Muscle of leg (tissue), 11 donors: ENCODE measurements around the gene SF3B1. TPM values are rescaled to one million over a fixed set of nuclear protein-coding genes. Genes with fewer than 3 reads are reported as not detected.

Experiments
- DNase-seq: peaks from one replicate; pipeline ENCODE4 v3.0.0; 2013
- H3K27ac ChIP-seq: one replicate; pipeline ENCODE4 v1.5.1; 2013; ENCODE audit warnings: mild to moderate bottlenecking, low read length, control low read depth
- H3K27me3 ChIP-seq: one replicate; pipeline ENCODE4 v1.6.1; 2013; ENCODE audit warnings: low read length; ENCODE audit not compliant: control insufficient read depth, insufficient read depth
- H3K36me3 ChIP-seq: one replicate; pipeline ENCODE4 v1.6.1; 2013; ENCODE audit warnings: low read length; ENCODE audit not compliant: control insufficient read depth, insufficient read depth
- H3K4me1 ChIP-seq: one replicate; pipeline ENCODE4 v1.6.1; 2013; ENCODE audit warnings: low read length; ENCODE audit not compliant: control insufficient read depth, insufficient read depth
- H3K4me3 ChIP-seq: one replicate; pipeline ENCODE4 v1.5.1; 2013; ENCODE audit warnings: low read length, control low read depth
- H3K9me3 ChIP-seq: replicated peaks from 2 replicates; pipeline ENCODE4 v1.6.1; 2013; ENCODE audit warnings: low read depth, low read length; ENCODE audit not compliant: control insufficient read depth
- WGBS: methylation state at CpG from one replicate; pipeline ENCODE4 v1.1.5; 2013; ENCODE audit warnings: missing lambda C conversion rate; ENCODE audit not compliant: insufficient coverage; 5-methylcytosine and 5-hydroxymethylcytosine counted together
- polyA plus RNA-seq, 8 donors: library from polyadenylated mRNA; unstranded; fragments of 120-200 nt; gene quantifications; one replicate each; pipeline versions ENCODE4 v1.2.1 to v1.2.3, GENCODE V29; 2013; ENCODE audit warnings: inconsistent platforms in 1 of 8, low replicate concordance in 1 of 8; ENCODE audit not compliant: insufficient read length in 8 of 8, insufficient read depth in 1 of 8
- total RNA-seq: library from RNA; stranded (reverse); fragments of 120-200 nt; gene quantifications from one replicate; pipeline ENCODE4 v1.2.4, GENCODE V29; 2013

The SF3B1 gene
- total and polyA plus RNA-seq, 9 donors = 252 to 306 (median 257) TPM

GRCh38 chr2:197369228-197369932 is 65.4 kb downstream of the SF3B1 start:
- no peaks in the 10 kb centered on the region for H3K36me3 ChIP-seq
- H3K27me3 ChIP-seq = no peaks in the 10 kb centered on the region
- peaks cover 6% of the 10 kb centered on the region for H3K4me1 ChIP-seq
- 63% methylated on average over 2 of the region's 5 CpGs for WGBS
- H3K4me3 ChIP-seq = no peak overlapping the region
- no peak overlapping the region for H3K27ac ChIP-seq
- H3K9me3 ChIP-seq = no peaks in the 10 kb centered on the region
- DNase-seq = peak; percentile 27

- Histone ChIP-seq H3K4me3 (no peak overlapping the region), H3K27ac (no peak overlapping the region), H3K36me3 (no peaks in the 10 kb centered on the region), H3K27me3 (no peaks in the 10 kb centered on the region), H3K9me3 (no peaks in the 10 kb centered on the region), H3K4me1 (peaks cover 6% of the 10 kb centered on the region)
- no peak for DNase-seq
- 59% methylated on average over 3 of the region's 6 CpGs for WGBS
Measured at GRCh38 chr2:197368412-197368811, 66.4 kb downstream of the SF3B1 start.

- H3K36me3 ChIP-seq = no peaks in the 10 kb centered on the region
- no peak overlapping the region for H3K27ac ChIP-seq
- H3K27me3 ChIP-seq = no peaks in the 10 kb centered on the region
- no peak overlapping the region for H3K4me3 ChIP-seq
- no peaks in the 10 kb centered on the region for H3K9me3 ChIP-seq
- H3K4me1 ChIP-seq = no peaks in the 10 kb centered on the region
- WGBS = 73% methylated on average over 3 of the region's 5 CpGs
- DNase-seq = no peak
Measured at GRCh38 chr2:197363998-197364397, 70.8 kb downstream of the SF3B1 start.

GRCh38 chr2:197360744-197361156 is 74.1 kb downstream of the SF3B1 start:
- Histone ChIP-seq H3K4me3 (no peak overlapping the region), H3K9me3 (no peaks in the 10 kb centered on the region), H3K27me3 (no peaks in the 10 kb centered on the region), H3K4me1 (no peaks in the 10 kb centered on the region), H3K36me3 (no peaks in the 10 kb centered on the region), H3K27ac (no peak overlapping the region)
- DNase-seq = no peak

- Histone ChIP-seq H3K36me3 (no peaks in the 10 kb centered on the region), H3K4me3 (no peak overlapping the region), H3K27ac (no peak overlapping the region), H3K9me3 (no peaks in the 10 kb centered on the region), H3K4me1 (no peaks in the 10 kb centered on the region), H3K27me3 (no peaks in the 10 kb centered on the region)
- no CpG with 5 or more reads among the region's 1 CpG for WGBS
- DNase-seq = no peak
Measured at GRCh38 chr2:197359859-197360258, 75.0 kb downstream of the SF3B1 start.

- no CpG with 5 or more reads among the region's 2 CpGs for WGBS
- H3K36me3 ChIP-seq = no peaks in the 10 kb centered on the region
- no peaks in the 10 kb centered on the region for H3K9me3 ChIP-seq
- H3K4me3 ChIP-seq = no peak overlapping the region
- H3K4me1 ChIP-seq = no peaks in the 10 kb centered on the region
- H3K27ac ChIP-seq = no peak overlapping the region
- DNase-seq = no peak
- H3K27me3 ChIP-seq = no peaks in the 10 kb centered on the region
Measured at GRCh38 chr2:197358931-197359330, 75.9 kb downstream of the SF3B1 start.

- Histone ChIP-seq H3K9me3 (no peaks in the 10 kb centered on the region), H3K27ac (no peak overlapping the region), H3K27me3 (no peaks in the 10 kb centered on the region), H3K36me3 (no peaks in the 10 kb centered on the region), H3K4me3 (no peak overlapping the region), H3K4me1 (no peaks in the 10 kb centered on the region)
- WGBS = 40% methylated on average over 1 of the region's 1 CpG
- DNase-seq = no peak
Measured at GRCh38 chr2:197357986-197358385, 76.8 kb downstream of the SF3B1 start.

GRCh38 chr2:197356136-197356535 is 78.7 kb downstream of the SF3B1 start:
- Histone ChIP-seq H3K27me3 (no peaks in the 10 kb centered on the region), H3K27ac (no peak overlapping the region), H3K4me3 (no peak overlapping the region), H3K36me3 (no peaks in the 10 kb centered on the region), H3K4me1 (no peaks in the 10 kb centered on the region), H3K9me3 (no peaks in the 10 kb centered on the region)
- no CpG with 5 or more reads among the region's 5 CpGs for WGBS
- DNase-seq = no peak

- H3K4me3 ChIP-seq = no peak overlapping the region
- 100% methylated on average over 2 of the region's 4 CpGs for whole genome bisulfite sequencing
- no peaks in the 10 kb centered on the region for H3K9me3 ChIP-seq
- H3K27me3 ChIP-seq = no peaks in the 10 kb centered on the region
- no peak for DNase-seq
- no peak overlapping the region for H3K27ac ChIP-seq
- no peaks in the 10 kb centered on the region for H3K4me1 ChIP-seq
- H3K36me3 ChIP-seq = no peaks in the 10 kb centered on the region
Measured at GRCh38 chr2:197354169-197354558, 80.7 kb downstream of the SF3B1 start.

GRCh38 chr2:197353393-197354168 is 81.2 kb downstream of the SF3B1 start:
- WGBS = no CpG with 5 or more reads among the region's 3 CpGs
- no peak overlapping the region for H3K4me3 ChIP-seq
- no peaks in the 10 kb centered on the region for H3K27me3 ChIP-seq
- H3K36me3 ChIP-seq = no peaks in the 10 kb centered on the region
- H3K9me3 ChIP-seq = no peaks in the 10 kb centered on the region
- H3K4me1 ChIP-seq = no peaks in the 10 kb centered on the region
- no peak overlapping the region for H3K27ac ChIP-seq
- no peak for DNase-seq
